Astrocyte (in vitro differentiated cells and primary cell): Measurements from ENCODE around the gene EYS. TPM values are rescaled to one million over a fixed set of nuclear protein-coding genes. Genes with fewer than 3 reads are reported as not detected.

Experiments used
- DNase-seq: peaks from one replicate; pipeline ENCODE4 v3.0.0-alpha.2; 2010; ENCODE audit warnings: low read depth
- FAIRE-seq: peaks from 2 replicates; lab custom pipeline; 2011; peaks lifted over from hg19 to GRCh38; lab: Jason Lieb, UNC
- H2AFZ ChIP-seq: 2 replicates; pipeline ENCODE4 v1.6.0; 2012; ENCODE audit warnings: low read depth, low read length, inconsistent platforms
- H3K27ac ChIP-seq: 2 replicates; pipeline ENCODE4 v1.5.1; 2011; ENCODE audit warnings: low read depth, low read length, inconsistent platforms
- H3K27me3 ChIP-seq: 2 replicates; pipeline ENCODE4 v1.6.0; 2011; ENCODE audit warnings: low read length, inconsistent platforms; ENCODE audit not compliant: insufficient read depth
- H3K36me3 ChIP-seq: 2 replicates; pipeline ENCODE4 v1.5.1; 2011; ENCODE audit warnings: low read length, inconsistent platforms; ENCODE audit not compliant: insufficient read depth
- H3K4me1 ChIP-seq: 2 replicates; pipeline ENCODE4 v1.5.1; 2011; ENCODE audit warnings: low read length, inconsistent platforms; ENCODE audit not compliant: insufficient read depth
- H3K4me2 ChIP-seq: 2 replicates; pipeline ENCODE4 v1.6.0; 2012; ENCODE audit warnings: low read length, inconsistent platforms
- H3K4me3 ChIP-seq: 2 replicates; pipeline ENCODE4 v1.5.1; 2011; ENCODE audit warnings: low read depth, mild to moderate bottlenecking, low read length, inconsistent platforms; ENCODE audit not compliant: insufficient read depth
- H3K79me2 ChIP-seq: 2 replicates; pipeline ENCODE4 v1.6.0; 2012; ENCODE audit warnings: mild to moderate bottlenecking, low read length, inconsistent platforms; ENCODE audit not compliant: insufficient read depth
- H3K9ac ChIP-seq: 2 replicates; pipeline ENCODE4 v1.6.0; 2012; ENCODE audit warnings: mild to moderate bottlenecking, low read length, inconsistent platforms
- H3K9me3 ChIP-seq: 2 replicates; pipeline ENCODE4 v1.5.1; 2012; ENCODE audit warnings: low read depth, mild to moderate bottlenecking, low read length, inconsistent platforms; ENCODE audit not compliant: insufficient read depth
- H4K20me1 ChIP-seq: 2 replicates; pipeline ENCODE4 v1.6.0; 2012; ENCODE audit warnings: low read length, inconsistent platforms; ENCODE audit not compliant: insufficient read depth
- H3K27ac Mint-ChIP-seq: one replicate; pipeline ENCODE4 v1.8.0; 2021; ENCODE audit warnings: mild to moderate bottlenecking, mixed read lengths; ENCODE audit not compliant: unreplicated experiment
- H3K27me3 Mint-ChIP-seq: one replicate; pipeline ENCODE4 v1.8.0; 2021; ENCODE audit warnings: low read depth, mixed read lengths; ENCODE audit not compliant: unreplicated experiment
- H3K36me3 Mint-ChIP-seq: one replicate; pipeline ENCODE4 v1.8.0; 2021; ENCODE audit warnings: low read depth, mixed read lengths; ENCODE audit not compliant: unreplicated experiment
- H3K4me1 Mint-ChIP-seq: one replicate; pipeline ENCODE4 v1.8.0; 2021; ENCODE audit warnings: low read depth, mixed read lengths; ENCODE audit not compliant: unreplicated experiment
- H3K4me3 Mint-ChIP-seq: one replicate; pipeline ENCODE4 v1.8.0; 2021; ENCODE audit warnings: mild to moderate bottlenecking, moderate library complexity, mixed read lengths; ENCODE audit not compliant: unreplicated experiment
- H3K9me3 Mint-ChIP-seq: one replicate; pipeline ENCODE4 v1.8.0; 2021; ENCODE audit warnings: mild to moderate bottlenecking, mixed read lengths; ENCODE audit not compliant: unreplicated experiment
- CTCF ChIP-seq: IDR thresholded peaks from 2 replicates; pipeline ENCODE4 v1.5.1; 2011; ENCODE audit warnings: low read depth, mild to moderate bottlenecking, inconsistent platforms, low read length, moderate library complexity; ENCODE audit not compliant: insufficient read depth
- EZH2 ChIP-seq: IDR thresholded peaks from 2 replicates; pipeline ENCODE4 v1.6.1; 2012; ENCODE audit warnings: mild to moderate bottlenecking, low read length, inconsistent platforms; ENCODE audit not compliant: insufficient read depth
- total RNA-seq: library from RNA; stranded (reverse); gene quantifications from 2 replicates; pipeline ENCODE4 v1.2.1, GENCODE V29; 2021

Gene EYS
- total RNA-seq, 1 donor from 2014 or later, result 0.16 TPM

- peaks cover 85% of the 10 kb centered on the region for H3K79me2 ChIP-seq
Observed at GRCh38 chr6:63674635-63675034, 2032.4 kb downstream of the EYS start.

DNA sequence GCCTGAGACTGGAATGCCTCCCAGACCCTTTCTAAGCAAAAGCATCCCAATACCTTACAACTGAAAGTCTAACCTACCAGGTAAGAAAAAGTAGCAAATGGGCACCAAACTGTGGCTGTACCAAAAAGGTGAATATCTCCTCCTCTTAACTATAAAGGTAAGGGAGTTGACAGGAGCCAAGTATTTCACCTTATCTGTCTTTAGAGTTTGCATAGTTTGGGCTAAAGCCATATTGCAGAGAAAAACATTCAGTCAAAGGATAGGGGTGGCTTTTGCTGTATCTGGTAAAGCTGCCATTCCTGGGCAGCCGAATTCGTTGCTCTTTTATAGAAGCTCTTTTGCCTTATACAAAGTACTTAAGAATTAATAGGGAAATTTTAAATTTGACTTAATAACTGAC lies 2033.3 kb downstream of the EYS start:
- no peaks in the 10 kb centered on the region for H3K36me3 Mint-ChIP-seq
- Histone ChIP-seq H3K4me3 (no peak overlapping the region), H3K9ac (no peak overlapping the region), H3K9me3 (no peaks in the 10 kb centered on the region), H3K4me2 (no peak overlapping the region), H3K79me2 (peaks cover 85% of the 10 kb centered on the region), H3K27me3 (no peaks in the 10 kb centered on the region), H3K4me1 (no peaks in the 10 kb centered on the region), H3K27ac (no peak overlapping the region), H2AFZ (no peak overlapping the region), H4K20me1 (peaks cover 62% of the 10 kb centered on the region), H3K36me3 (no peaks in the 10 kb centered on the region)
- FAIRE-seq, result no peak
- no peak overlapping the region for H3K27ac Mint-ChIP-seq
- no peak for DNase-seq
- TF ChIP-seq EZH2 (no peak), CTCF (no peak)
- H3K27me3 Mint-ChIP-seq, result no peaks in the 10 kb centered on the region
- H3K4me1 Mint-ChIP-seq, result no peaks in the 10 kb centered on the region
- no peaks in the 10 kb centered on the region for H3K9me3 Mint-ChIP-seq
- no peak overlapping the region for H3K4me3 Mint-ChIP-seq

More at GRCh38 chr6:63674635-63675034, 2032.4 kb downstream of the EYS start:
- Mint-ChIP-seq H3K9me3 (no peaks in the 10 kb centered on the region), H3K36me3 (no peaks in the 10 kb centered on the region), H3K4me1 (no peaks in the 10 kb centered on the region), H3K27me3 (no peaks in the 10 kb centered on the region), H3K4me3 (no peak overlapping the region), H3K27ac (no peak overlapping the region)
- no peak overlapping the region for H3K9ac ChIP-seq
- FAIRE-seq, result no peak
- no peak overlapping the region for H2AFZ ChIP-seq
- TF ChIP-seq EZH2 (no peak), CTCF (no peak)
- no peaks in the 10 kb centered on the region for H3K27me3 ChIP-seq
- no peaks in the 10 kb centered on the region for H3K9me3 ChIP-seq
- no peak overlapping the region for H3K4me2 ChIP-seq
- no peak for DNase-seq
- H3K27ac ChIP-seq, result no peak overlapping the region
- no peaks in the 10 kb centered on the region for H3K36me3 ChIP-seq
- H4K20me1 ChIP-seq, result peaks cover 66% of the 10 kb centered on the region
- no peaks in the 10 kb centered on the region for H3K4me1 ChIP-seq
- H3K4me3 ChIP-seq, result no peak overlapping the region

DNA sequence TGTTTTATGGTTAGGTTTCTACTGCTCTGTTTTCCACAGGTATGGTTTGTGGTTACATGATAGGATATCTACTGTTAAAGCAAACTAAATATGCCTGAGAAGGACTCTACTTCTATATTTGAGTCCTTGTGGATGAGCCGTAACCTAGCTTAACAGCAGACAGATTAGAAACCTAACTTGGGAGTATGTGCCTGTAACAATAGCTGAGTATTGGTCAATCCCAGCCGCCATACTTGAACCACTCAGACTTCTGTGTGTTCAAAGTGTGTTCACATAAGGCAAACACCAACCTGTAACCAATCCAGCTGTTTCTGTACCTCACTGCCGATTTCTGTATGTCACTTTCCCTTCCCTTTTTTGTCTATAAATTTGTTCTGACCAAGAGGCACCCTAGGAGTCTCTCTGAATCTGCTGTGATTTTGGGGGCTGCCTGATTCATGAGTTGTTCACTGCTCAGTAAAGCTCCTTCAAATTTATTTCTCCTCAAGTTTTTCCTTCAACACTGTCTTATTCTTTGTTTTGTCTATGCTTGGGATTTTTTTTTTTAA lies 2034.4 kb downstream of the EYS start:
- H4K20me1 ChIP-seq, result peaks cover 68% of the 10 kb centered on the region

More for the DNA sequence above, 2034.4 kb downstream of the EYS start:
- Histone ChIP-seq H3K4me2 (no peak overlapping the region), H3K4me3 (no peak overlapping the region), H3K27ac (no peak overlapping the region), H3K4me1 (no peaks in the 10 kb centered on the region), H3K27me3 (no peaks in the 10 kb centered on the region), H3K9me3 (no peaks in the 10 kb centered on the region), H2AFZ (no peak overlapping the region), H3K79me2 (peaks cover 89% of the 10 kb centered on the region), H3K9ac (no peak overlapping the region), H3K36me3 (no peaks in the 10 kb centered on the region)
- H3K27me3 Mint-ChIP-seq, result no peaks in the 10 kb centered on the region
- TF ChIP-seq EZH2 (no peak), CTCF (no peak)
- H3K9me3 Mint-ChIP-seq, result no peaks in the 10 kb centered on the region
- no peak overlapping the region for H3K4me3 Mint-ChIP-seq
- H3K4me1 Mint-ChIP-seq, result no peaks in the 10 kb centered on the region
- DNase-seq, result no peak
- no peaks in the 10 kb centered on the region for H3K36me3 Mint-ChIP-seq
- no peak overlapping the region for H3K27ac Mint-ChIP-seq
- FAIRE-seq, result no peak
